H1 (cell line): ENCODE data around the gene FARSB. TPM values are rescaled to one million over a fixed set of nuclear protein-coding genes. Genes with fewer than 3 reads are reported as not detected.

ENCODE experiments used
- CREB1 ChIP-seq: IDR thresholded peaks from 2 replicates; pipeline ENCODE4 v1.6.1; 2012; ENCODE audit warnings: inconsistent platforms
- CTCF ChIP-seq, 3 experiments: IDR thresholded peaks; 1 replicate in 2 of 3; 2 replicates in 1 of 3; pipeline versions ENCODE4 v1.5.1 to v1.6.1; 2011; ENCODE audit warnings: low read length in 3 of 3, mild to moderate bottlenecking in 3 of 3, inconsistent platforms in 2 of 3, low read depth in 1 of 3, moderate library complexity in 1 of 3; ENCODE audit not compliant: insufficient read depth in 1 of 3; ENCODE audit errors: control extremely low read depth in 1 of 3
- POLR2AphosphoS5 ChIP-seq: IDR thresholded peaks from 2 replicates; pipeline ENCODE4 v1.6.1; 2011; ENCODE audit warnings: low read depth, low read length
- SAP30 ChIP-seq: fragments of 300-600 bp; sonication (generic); IDR thresholded peaks from 2 replicates; pipeline ENCODE4 v1.7.1; 2012; ENCODE audit warnings: low read length, moderate library complexity, mild to moderate bottlenecking, inconsistent platforms; ENCODE audit not compliant: insufficient read depth, insufficient replicate concordance
- polyA plus RNA-seq, 7 experiments: library from polyadenylated mRNA; depleted of rRNA in 3 of 7; stranded (reverse) in 5 of 7; unstranded in 2 of 7; fragments of >200 nt in 5 of 7; fragments of 200-250 nt in 2 of 7; gene quantifications; 1 replicate in 5 of 7; 2 replicates in 1 of 7; 4 replicates in 1 of 7; pipeline versions ENCODE4 v1.2.1 to v1.2.3, GENCODE V29; 2011 to 2013; ENCODE audit warnings: missing spikeins in 2 of 7, mixed read lengths in 2 of 7
- total RNA-seq: library from RNA; stranded (reverse); fragmentation: NEBNext Ultra II Directional; extraction: Animal tissue kit (Norgen Biotek cat#: 25700); gene quantifications from 2 replicates; pipeline ENCODE4 v1.2.1, GENCODE V29; 2021

The FARSB gene
- total and polyA plus RNA-seq, 2 of the 8 experiments (the other 6 are each of a cell fraction or from before 2014, with no cell fraction given) = 21.0 to 37.9 TPM

- no peak for TF ChIP-seq SAP30
- no peak for TF ChIP-seq POLR2AphosphoS5
- no peak for TF ChIP-seq CTCF (IDR thresholded peaks at IDR 0.05; ENCODE audit: control extremely low read depth in 1 of 3, insufficient read depth in 1 of 3, low read depth in 1 of 3, low read length in 3 of 3)
- TF ChIP-seq CREB1 = no peak
Measured at GRCh38 chr2:222604749-222605515, 51.0 kb downstream of the FARSB start (continued).
